Kidney tubule cell (primary cell): ENCODE data around the gene WNT8B.
A peak's percentile ranks its signal among the peaks of the same experiment; 100 is the strongest.

Experiments used
- DNase-seq: peaks from one replicate; pipeline ENCODE4 v3.0.0-alpha.2; 2018; ENCODE audit warnings: low spot score

The WNT8B gene

GRCh38 chr10:100483876-100484666 lies 21.3 kb downstream of the WNT8B start:
- DNase-seq: no peak

- no peak for DNase-seq
These were observed 22.6 kb downstream of the WNT8B start for GRCh38 chr10:100485366-100485765.

DNA sequence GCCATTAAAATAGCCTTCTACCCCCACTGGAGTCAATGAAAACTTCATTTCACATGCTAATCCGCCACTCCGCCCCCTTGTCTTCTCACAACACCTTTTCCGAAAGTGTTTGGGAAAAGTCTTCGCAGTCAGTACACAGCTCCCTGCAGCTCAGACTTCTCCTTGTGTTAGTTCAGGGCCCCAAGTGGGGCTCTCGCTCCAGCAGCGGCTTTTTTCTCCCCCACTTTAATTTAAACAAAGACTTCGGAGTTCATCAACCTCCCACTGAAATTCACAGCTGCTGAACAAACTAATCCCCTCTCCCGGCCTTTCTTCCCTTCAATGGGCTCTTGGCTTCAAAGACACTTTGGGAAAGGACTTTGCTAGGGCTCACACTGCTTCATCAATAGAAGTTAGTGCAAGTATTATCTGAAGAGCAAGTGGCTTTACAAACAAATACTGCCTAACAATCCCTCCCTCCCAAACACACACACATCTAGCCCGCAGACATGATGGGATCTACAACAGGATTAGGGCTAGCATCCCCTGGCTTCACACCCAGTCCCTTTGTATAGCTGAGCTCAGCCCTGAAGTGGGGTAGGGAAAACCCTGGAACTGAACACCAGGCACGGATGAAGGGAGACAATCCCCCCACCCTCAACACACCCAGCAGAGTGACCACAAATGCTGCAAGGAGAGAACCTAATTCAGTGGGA lies 23.1 kb downstream of the WNT8B start:
- no peak for DNase-seq

DNA sequence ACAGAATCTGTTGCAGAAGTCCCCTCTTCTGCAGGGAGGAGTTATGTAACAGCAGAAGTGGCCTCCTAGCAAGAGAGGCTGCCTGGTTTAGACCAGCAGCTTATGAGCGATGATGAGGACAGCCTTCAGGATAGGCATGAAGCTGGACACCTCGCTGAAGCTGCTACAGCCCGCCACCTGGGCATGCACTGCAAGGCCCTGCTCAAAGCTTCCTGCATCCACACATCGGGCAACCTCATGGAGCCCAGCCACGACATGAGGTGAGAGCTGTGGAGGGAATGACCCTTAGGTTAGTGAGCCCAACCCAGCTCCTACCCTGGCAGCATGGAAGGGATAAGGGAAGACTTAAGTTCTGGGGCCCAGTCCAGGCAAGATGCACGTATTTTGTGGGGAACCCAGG lies 24.7 kb downstream of the WNT8B start:
- DNase-seq: no peak

DNA sequence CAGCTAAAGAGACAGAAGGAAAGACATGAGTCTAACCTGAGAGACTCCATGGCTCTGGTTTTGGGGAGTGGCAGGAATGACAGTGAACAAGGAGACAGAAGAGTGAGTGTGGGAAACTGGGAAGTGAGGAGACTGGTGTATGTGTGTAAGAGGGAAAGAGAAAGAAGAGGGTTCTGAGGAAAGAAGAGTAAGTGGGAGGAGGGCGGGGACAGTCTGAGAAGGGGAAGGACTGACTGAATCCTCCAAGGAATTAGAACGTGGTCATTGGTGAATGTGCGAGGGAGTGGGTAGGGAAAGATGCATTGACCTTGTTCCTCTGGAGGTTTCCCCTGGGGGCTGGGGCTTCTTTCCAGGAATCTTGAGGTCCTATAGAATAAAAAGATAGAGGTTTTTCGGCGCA lies 26.6 kb downstream of the WNT8B start:
- no peak for DNase-seq

DNA sequence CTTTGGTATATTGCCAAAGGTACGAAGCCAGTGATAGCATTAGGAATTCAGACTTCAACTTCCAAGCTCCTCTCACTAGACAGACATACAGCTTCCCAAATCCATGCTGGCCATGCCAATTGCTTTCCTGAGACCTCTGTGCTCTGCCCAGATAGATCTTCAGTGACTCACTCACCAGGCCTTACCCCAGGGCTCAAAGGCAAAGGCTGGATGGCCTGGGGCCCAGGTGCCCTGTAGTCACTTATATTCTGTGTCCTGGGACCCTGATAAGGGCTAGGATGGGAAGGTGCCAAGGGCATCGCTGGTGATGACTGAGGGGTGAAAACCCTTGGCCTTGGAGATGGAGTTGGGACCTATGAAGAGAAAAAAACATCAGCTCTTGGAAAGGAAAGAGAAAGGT lies 27.7 kb downstream of the WNT8B start:
- DNase-seq: no peak

DNA sequence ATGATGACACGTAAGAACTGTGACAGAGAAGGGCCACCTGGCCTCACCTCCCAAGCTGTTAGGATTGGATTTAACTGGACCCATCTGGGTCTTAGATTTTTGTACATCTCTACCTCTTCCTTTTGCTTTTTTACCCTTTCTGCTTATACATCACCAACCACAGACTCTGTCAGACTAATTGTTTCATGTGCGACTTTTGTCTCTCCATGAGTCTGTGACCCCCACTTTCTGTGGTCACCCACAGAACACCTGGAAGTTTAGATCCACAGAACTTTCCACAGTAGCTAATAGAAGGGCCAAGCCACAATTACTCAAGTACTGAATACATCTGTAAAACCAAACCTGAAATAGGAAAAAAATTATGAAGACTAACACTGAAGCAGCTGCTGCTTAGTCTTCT lies 33.8 kb downstream of the WNT8B start:
- DNase-seq: no peak

GRCh38 chr10:100498059-100498458 lies 35.2 kb downstream of the WNT8B start:
- no peak for DNase-seq

- no peak for DNase-seq
These were observed 38.6 kb downstream of the WNT8B start for GRCh38 chr10:100501423-100501822.

DNA sequence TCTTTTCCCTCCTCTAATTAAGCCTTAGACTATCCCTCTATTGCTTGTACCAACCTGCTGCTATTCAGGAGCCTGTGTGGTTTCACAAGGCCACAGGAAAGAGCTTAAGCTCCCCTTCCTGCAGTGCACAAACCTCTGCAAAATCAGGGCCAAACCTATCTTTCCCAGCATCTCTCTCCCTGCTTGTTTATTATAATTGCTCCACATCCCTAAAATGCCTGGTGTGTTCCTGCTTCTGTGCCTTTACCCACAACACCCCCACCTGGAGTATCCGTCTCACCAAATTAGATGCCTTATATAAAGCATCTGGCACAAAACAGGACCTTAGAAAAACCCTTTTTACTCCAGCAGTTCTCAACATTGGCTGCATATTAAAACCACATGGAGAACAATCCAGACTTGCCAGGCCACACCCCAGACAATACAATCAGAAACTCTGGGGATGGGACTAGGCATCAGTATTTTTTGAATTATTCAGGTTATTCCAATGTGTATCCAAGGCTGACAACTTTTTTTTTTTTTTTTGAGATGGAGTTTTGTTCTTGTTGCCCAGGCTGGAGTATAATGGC lies 40.2 kb downstream of the WNT8B start:
- no peak for DNase-seq

DNA sequence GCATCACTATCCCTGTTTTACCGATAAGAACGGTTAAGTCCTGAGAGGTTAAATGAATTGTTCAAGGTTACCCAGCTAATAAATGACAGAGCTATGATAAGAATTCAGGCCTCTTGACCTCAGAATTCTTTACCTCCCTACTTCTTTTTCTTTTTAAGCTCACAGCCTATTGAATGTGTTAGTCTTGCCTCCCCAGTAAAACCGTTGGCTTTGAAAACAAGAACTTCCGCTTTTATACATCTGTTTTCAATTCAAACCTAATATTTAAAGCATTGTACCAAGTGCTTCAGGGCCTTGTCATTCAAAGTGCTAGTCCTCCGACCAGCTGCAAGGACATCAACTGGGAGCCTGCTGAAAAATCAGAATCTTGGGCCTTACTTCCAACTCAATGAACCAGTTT lies 41.3 kb downstream of the WNT8B start:
- DNase-seq: no peak

- DNase-seq: no peak
These were observed 42.4 kb downstream of the WNT8B start for GRCh38 chr10:100505164-100505563.

- DNase-seq: peak; percentile 84
These were observed 44.0 kb downstream of the WNT8B start for GRCh38 chr10:100506596-100507356.

DNA sequence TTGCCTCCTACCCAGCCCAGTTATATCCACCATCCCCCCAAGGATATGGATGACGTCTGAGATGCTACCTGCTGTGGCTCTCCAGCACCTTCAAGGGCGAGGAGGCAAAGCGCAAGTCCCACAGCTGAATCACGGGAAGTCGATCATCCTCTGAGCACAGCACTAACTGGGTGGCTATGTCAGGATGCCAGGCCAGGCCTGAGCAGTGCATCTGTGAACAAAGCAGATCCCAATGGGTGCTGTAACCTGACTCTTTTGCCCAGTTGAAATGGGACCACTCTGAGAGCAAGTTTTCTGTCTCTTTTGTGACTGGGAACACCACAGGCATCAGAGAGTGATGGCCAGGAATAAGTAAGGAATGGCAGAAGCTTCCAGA lies 44.5 kb downstream of the WNT8B start:
- DNase-seq: no peak

DNA sequence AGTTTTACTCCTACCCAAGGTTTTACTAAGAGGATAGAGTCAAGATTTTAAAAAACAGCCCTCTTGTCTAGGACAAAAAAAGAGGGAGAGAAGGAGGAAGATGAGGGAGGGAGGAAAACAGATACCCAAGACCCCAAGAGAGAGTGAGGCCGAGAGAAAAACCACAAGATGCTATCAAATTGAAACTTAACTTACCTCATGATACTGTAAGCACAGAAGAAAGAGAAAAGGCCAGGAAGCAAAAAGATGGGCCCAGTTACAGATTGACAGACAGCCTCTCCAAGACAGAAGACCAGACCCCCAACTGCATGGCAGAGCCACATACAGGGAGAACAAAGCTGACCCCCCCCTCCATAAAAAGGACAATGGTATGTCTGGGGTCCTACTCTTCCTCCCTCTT lies 45.5 kb downstream of the WNT8B start:
- no peak for DNase-seq

GRCh38 chr10:100508691-100509150 lies 45.9 kb downstream of the WNT8B start:
- peak; percentile 60 for DNase-seq

DNA sequence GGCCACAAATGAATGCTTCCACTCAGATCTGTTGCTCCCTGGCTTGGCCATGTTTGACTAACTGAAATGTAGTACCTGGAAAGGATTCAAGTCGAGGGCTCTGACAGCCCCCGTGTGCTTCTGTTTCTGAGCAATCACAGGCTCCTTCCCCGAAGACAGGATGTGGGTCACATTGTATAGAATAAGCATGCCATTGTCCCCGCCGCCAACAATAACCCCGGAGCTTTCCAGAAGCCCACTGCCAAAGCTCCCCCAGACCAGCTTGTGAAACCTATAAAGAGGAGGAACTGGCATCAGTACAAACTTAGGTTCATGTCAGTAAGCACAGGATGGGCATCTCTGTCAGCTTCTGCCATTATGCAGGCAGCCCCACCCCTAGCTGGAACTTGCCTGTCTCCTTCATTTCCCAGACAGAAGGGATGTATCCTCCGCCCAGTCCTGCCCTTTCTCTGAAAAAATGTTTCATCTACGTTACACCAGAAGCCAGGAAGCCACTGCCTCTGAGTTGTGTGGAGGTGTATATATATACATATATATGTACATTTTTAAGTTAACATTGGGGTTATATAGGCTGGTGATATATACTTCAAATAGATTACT lies 46.5 kb downstream of the WNT8B start:
- DNase-seq: no peak

GRCh38 chr10:100510533-100511308 lies 47.9 kb downstream of the WNT8B start:
- peak; percentile 19 for DNase-seq

DNA sequence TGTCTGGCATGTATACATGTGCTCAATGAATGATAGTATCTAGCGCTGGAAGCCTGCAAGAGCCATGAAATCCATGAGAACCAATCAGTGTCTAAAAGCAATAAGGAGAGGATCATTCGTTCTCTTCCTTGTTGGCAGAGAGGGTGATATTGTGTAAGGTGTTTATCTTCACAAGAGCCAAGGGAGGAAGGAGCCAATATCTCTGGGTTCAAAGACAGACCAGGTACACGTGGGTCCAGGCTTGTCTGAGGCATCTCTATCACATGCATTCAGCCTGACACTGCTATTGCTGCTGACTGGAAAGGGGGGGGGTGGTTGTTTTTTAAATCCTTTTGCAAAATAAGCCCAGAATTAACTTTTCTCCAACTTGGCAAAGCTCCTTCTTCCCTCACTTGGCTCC lies 52.8 kb downstream of the WNT8B start:
- DNase-seq: no peak

DNA sequence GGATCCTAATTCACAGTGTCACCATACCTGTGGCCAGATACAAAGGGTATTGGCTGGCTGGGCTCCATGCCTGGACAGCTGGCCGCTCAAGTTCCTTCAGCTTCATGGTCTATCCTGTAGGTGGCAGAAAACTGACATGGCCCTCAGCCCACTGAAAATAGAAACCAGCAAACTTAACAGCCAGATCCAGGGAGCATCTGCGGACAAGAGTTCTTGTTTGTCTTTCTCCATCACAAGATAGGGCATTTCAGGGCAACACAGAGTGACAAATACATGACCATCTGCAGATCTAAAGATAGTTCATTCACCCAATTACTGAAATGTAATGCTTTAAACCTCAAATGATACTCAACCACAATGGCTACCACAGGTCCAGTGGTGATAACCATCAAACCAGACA lies 54.0 kb downstream of the WNT8B start:
- DNase-seq: no peak

DNA sequence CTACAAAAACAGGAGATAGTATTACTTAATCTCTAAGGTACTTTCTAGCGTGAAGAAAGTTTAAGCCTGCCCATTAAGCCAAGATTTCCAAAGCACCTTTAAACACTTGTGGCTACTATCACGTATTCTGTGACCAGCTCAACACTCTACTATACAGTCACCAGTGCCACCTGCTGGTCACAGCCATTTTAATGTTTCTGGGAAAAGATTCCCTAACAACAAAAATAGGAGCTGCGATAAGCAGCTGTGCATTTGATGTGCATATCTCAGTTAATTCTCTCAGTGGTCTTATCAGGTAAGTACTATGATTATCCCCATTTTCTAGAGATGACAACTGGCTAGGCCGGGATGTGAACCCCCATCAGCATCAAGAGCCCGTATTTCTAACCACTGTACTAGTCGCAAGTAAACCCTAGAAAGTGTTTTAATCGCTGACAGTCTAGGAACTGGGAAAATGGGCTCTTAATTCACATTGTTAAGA lies 56.0 kb downstream of the WNT8B start:
- DNase-seq: peak; percentile 74
